Inflammatory macrophage treated with lipopolysaccharide for 4 hours (primary cell): ENCODE results near the gene LYRM7.
"Not testable (repeated sequence)": the region's sequence is repeated elsewhere in the genome, so short reads cannot be mapped to it uniquely, and the experiment has no call there.

Source experiments
- DNase-seq: peaks from one replicate; pipeline ENCODE4 v3.0.0-alpha.2; 2020

The LYRM7 gene

DNA sequence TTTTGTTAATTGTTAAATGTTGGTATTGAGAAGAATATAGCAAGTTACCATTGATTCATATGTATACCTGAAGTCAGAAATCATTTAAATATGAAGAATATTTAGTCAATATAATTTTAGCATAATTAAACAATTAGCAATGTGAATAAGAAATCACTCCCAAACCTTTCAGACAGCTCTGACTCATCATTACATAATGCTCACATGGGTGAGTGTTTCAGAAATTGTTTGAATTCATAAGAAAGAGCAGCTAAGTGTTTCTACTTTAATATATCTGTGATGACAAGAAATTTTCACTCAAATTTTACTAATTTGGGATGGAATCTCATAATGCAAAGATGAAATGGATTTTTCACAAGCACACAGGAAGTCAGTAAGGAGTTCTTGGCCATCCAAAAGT, 51.1 kb downstream of the LYRM7 start:
- peak; percentile 80 for DNase-seq

DNA sequence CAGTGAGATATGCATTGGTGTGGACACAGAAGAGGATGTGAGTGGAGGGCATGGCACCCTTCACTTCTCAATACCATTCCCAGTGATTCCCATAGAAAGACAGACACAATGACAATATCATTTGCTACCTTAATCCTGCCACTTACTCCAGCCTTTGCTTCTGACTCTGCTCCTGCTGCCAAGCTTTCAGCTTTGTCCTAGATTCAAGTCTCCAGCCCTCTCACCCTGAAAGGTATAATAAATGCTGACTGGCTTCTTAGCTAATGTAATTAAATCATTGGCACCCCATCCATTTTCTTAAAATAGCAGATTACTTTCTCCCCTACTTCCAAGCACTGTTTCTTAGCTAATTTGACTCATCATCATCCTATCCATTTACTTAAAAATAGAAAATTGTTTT, 52.0 kb downstream of the LYRM7 start:
- DNase-seq = no peak

DNA sequence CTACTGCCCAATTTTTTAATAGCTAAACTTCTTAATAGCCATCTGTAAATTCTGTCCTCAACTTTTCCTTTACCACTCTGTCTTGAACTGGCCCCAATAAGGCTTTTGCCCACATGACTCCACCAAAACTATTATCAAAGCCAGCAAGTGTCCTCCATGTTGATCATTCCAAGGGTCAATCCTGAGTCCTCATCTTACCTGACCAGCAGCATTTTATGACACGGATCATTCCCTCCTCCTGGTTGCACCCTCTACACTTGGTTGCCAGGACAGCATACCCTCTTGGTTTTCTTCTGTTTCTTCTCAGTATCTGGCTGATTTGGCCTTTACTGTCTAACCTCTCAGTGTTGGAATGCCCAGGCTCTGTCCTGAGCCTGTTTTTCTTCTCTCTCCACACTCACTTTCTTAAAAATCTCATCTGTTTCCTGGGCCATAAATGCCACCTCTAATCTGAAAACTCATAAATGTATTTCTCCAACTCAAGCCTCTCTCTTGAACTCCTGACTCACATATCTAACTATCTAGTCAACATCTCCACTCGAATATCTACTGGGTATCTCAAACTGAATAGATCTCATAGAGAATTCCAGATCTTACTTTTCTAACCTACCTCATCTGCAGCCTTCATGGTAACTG, 53.1 kb downstream of the LYRM7 start:
- no peak for DNase-seq

DNA sequence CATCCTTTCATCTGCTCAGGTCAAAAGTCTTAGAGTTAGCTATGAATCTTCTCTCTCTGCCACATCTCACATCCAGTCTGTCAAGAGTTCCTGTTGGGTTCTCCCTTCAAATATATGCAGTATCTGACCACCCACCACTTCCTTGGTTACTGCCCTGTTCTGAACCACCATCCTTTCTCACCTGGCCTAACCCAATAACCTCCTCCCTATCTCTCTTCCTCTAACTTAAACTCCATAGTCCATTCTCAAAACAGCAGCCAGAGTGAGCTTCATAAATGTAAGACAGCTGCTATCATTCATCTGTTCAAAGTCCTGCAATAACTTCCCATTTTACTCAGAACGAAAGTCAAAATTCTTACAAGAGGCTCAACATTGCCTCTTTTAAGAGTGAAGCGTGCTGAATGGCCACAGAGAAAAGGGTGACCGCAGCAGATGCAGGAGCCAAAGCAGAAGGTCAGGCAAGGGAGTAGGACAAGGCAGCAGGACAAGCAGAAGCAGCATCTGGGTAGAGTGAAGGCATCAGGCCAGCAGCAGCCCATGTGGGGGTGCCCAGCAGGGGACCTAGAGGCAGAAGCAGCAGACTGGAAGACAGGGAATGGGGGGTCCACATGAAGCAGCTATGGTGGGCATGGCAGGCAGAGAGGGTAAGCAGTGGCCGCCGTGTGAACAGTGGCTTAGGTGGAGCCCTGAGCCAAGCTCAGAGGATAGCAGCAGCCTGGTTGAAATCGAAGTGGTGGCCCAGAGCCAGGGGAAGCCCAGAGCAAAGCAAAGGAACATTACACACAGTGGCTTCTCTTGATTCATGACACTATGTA, 53.9 kb downstream of the LYRM7 start:
- peak; percentile 94 for DNase-seq

DNA sequence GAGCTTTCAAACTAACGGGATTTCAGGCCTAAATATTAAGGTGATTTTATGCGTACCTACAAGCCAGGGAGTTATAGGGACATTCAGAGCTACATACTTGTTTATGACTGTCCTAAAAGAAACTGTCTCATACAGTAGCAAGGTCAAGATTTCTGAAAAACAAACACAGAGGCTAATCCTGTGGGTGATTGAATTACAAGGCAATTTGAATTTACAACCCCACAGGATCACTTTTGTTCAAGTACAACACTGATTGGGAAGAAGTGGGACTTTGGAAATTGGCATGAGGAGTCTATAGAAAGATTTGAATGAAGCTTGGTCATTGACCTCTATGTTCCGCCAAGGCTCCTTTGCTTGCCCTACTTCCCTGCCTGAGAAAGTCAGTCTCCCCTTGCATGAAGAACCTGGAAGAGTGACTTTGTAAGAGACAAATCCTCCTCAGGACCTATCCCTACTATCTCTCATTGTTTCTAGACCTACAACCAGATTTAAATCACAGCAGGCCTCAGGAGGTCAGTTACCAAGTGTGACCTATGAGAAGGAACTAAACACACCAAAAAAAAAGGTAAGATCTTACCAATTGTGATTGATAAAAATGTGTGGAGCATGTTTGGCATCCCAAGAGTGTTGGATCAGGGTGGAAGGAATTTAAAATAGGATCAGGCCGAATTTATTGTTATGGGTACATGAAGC, 54.7 kb downstream of the LYRM7 start:
- no peak for DNase-seq

DNA sequence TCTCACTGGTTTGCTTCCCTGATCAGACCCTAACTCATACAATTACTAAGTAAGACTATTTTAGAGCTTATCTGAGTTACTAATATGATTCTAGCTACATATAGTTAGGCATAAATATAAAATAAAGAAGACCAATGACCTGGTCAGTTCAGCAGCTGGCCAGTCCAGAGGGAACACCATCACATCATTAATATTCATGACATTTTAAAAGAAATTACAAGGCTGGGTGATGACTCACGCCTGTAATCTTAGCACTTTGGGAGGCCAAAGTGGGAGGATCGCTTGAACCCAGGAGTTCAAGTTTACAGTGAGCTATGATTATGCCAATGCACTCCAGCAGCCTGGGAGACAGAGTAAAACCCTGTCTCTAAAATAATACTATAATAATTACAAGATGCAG, 56.2 kb downstream of the LYRM7 start:
- DNase-seq = no peak

DNA sequence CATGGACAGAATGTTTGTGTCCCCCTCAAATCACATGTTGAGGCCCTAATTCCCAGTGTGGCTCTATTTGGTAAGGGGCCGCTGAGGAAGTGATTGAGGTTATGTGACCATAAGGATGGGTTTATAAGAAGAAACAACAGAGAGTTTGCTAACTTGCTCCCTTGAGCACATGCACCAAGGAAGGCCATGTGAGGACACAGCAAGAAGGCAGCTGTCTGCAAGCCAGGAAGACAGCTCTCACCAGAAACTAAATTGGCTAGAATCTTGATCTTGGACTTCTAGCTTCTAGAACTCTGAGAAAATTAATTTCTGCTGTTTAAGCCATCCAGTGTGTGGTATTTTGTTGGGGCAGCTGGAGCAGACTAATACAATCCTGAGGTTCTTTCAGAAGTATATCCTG, 57.9 kb downstream of the LYRM7 start:
- no peak for DNase-seq

DNA sequence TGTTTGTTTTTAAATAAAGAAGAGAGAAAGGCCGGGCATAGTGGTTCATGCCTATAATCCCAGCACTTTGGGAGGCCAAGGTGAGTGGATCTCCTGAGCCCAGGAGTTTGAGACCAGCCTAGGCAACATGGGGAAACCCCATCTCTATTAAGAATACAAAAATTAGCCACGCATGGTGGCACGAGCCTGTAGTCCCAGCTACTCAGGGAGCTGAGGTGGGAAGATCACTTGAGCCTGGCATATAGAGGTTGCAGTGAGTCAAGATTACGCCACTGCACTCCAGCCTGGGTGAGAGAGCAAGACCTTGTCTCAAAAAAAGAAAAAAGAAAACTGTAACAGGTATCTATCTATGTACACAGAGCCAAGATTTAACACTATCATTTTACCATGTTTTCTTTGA, 58.9 kb downstream of the LYRM7 start:
- no peak for DNase-seq

DNA sequence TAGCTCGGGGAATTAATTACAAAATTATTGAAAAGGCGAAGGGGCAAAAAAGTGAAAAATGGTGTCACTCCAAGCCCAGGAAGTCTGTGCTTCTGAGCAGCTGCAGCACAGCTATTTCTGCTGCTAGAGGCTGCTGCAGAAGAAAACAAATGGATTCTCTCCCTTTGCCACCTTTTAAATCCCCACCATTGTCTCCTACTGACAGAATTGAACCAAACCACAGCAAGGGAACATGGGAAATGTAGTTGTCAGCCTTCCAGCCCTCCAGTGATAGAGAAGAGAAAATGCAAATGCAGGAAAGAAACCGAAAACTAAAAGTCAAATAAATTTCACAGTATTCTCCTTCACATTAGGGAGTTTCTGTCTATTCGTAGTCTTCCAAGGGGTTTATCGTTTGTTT, 59.7 kb downstream of the LYRM7 start:
- DNase-seq = peak; percentile 31

DNA sequence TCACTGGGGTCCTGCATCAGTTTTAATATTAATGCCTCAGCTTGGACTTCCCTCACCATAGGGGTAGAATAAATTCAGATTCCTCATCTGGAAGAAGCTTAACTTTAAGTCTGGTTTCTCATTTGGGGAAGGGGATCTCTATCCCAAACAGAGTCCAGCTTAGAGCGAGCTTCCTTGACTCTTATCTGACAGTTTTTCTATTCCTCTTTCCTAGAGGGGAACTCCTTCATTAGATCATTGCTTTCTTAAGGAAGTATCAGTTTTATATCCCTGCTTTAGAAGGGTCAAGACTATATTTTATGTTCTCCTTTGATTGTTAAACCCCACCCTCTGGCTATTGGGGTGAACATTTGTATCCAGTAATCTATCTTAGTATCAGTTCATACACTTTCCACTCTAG, 68.9 kb downstream of the LYRM7 start:
- DNase-seq = peak; percentile 73

DNA sequence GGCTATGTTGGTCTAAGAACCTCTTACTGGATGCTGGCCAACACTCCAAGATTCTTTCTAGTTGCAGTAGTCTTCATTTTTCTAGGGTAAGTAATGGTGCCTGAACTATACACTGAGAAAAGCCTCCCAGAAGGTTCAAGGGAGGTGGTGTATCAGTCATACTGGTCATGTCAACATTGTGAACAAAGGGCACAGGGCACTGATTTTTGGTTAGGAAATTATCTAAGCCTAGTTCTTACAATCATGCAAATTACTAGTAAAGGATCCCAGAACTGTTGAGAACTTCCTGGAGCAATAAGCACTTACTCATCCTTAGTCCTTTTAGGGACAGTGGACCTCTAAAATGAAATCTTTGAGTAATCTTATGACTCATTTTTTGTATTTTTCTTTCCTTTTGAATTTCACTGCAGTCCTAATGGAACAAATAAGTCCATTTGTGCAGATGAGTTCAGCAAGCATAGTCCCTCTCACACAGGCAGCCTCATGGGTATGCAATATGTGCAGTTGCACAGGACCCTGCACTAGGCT, 72.0 kb downstream of the LYRM7 start:
- DNase-seq = peak; percentile 98

DNA sequence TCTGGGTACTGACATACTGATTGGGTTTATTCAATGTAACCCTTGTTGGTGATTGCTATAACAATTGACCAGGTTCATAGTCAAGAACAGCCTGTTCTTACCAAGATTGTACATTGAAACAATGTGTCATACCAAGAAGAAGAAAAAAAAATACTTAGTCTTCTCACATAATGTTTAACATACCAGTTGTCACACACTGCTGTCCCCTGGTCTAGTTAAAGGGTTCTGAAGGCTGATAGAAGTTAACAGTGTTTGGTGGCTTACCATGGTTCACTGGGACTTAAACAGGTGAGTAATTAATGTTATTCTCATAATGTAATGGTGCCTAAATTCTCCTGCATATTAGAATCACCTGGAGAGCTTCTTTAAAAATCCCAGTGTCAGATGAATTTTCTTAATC, 74.6 kb downstream of the LYRM7 start:
- no peak for DNase-seq

DNA sequence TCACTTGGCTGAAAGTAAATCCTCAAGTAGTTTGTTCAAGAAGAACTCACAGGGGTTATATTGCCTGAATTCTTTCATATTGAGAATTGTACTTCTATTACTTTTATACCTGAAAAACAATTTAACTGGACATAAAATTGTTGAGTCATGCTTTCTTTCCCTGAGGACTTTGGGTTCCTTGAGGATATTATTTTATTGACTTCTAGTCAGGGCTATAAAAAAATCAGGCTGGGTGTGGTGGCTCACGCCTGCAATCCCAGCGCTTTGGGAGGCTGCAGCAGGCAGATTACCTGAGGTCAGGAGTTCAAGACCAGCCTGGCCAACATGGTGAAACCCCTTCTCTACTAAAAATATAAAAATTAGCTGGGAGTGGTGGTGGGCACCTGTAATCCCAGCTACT, 75.2 kb downstream of the LYRM7 start:
- no peak for DNase-seq

DNA sequence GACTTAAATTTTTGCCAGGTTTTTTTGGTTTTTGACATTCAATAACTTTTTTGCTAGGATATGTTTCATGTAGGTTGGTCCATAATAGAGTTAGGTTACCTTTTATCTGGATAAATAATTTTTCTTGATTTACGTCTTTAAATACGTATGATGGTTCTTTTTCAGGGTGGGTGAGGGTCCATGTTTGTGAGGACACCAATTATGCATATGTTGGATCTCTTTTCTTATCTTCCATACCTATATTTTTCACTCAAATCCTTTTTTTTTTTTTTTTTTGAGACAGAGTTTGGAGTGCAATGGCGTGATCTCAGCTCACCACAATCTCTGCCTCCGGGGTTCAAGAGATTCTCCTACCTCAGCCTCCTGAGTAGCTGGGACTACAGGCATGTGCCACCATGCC, 75.8 kb downstream of the LYRM7 start:
- no peak for DNase-seq

DNA sequence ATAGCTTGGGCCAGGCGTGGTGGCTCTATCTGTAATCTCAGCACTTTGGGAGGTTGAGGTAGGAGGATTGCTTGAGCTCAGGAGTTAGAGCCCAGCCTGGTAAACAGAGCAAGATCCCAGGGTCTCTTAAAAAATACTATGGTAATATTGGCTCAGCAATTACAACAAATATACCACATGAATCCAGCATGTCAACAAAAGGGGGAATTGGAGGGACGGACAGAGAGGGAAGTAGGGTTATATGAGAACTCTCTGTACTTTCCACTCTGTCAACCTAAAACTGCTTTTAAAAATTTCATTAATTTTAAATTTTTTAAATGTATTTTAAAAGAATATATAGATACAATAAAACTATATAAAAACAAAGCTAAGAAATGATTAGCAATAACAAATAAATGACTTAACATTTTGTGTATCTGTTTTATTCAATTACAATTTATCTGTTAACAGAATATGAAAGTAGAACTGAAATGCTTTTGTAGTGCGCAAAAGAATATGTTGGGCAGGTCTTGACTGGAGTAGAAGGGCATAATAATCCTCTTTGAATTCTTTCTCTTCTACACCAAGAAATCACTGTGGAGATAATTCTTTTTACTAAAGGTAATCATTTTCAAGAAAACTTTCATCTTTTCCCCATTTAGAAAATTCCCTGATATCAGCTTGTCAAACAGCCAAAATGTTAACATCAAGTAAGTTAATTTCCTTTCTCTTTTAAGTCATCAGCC, 80.2 kb downstream of the LYRM7 start:
- DNase-seq = peak; percentile 84

DNA sequence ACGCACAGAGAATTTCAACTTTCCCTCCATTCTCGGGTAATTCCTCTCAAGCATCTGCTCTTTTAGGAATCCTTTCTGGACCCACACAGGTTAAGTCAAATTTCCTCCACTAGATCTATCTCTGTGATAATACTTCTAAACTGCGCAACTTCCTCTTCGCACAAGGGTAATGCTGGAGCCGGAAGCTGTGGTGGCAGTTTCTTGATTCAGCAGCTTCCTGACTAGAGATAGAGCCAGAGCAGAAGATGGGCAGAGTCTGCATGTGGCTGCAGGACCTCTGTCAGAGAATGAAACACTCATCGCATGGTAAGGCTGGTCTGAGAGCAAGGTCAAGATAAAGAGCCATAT, 82.1 kb downstream of the LYRM7 start:
- peak; percentile 91 for DNase-seq

DNA sequence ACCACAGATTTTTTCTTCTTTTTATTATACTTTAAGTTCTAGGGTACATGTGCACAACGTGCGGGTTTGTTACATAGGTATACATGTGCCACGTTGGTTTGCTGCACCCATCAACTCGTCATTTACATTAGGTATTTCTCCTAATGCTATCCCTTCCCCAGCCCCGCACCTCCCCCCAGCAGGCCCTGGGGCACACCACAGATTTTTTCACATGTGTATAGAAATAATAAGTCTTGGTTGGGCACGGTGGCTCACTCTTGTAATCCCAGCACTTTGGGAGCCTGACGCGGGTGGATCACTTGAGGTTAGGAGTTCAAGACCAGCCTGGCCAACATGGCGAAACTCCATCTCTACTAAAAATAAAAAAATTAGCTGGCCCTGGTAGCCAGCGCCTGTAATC, 83.3 kb downstream of the LYRM7 start:
- not testable (repeated sequence) for DNase-seq

DNA sequence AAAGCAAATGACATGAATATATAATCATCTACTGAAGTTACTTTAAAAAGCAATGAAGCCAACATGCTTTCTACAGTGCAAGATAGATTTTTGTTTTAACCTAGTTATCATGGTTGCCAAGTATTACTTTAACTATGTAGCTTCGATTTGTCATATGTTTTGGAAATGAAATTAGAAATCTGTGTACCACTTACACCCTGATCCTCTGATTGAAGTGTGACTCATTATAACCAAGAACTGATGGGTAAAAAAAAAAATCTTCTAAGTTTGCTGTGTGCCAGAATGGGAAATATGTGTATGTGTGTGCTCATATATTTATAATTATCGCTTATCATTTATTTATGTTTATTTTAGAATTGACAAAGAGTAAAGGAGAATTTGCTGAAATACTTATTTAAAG, 84.0 kb downstream of the LYRM7 start:
- DNase-seq = no peak
